NCI-H2227 (cell line): ENCODE measurements around the gene GRAMD1B.

Experiments used
- DNase-seq: peaks from one replicate; lab custom pipeline; 2025; ENCODE audit not compliant: unreplicated experiment; lab: John Stamatoyannopoulos, UW

The GRAMD1B gene

DNA sequence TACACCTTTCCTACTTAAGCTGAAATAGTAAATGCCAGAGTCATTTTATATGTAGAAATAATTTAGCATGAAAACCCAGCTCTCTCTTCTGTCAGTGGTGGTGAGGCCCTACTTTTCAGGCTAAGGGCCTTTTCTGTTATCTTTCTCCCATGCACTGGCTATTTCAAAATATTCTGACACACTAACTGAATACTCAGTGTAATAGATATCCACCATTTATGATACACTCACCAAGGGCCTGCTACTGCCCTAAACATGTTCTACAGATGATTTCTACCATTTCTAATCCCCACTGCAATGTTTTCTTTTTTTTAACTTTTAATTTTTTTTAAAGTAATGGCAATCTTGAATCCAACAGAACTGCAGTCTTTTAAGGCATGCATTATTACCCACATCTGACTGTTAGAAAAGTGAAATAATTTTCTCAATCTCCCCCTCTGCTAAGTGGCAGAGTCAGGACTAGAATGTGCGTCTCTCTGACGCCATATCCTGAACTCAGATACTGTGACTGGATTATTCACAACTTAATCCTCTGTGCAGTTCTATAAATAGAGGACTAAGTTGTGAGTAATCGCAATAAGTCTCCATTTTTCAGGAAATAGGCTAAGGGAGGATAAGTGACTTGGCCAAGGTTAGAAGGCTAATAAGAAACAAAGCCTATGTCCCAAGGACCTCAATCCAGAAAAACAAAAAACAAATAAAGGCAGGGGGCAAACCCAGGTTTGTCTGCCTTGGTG is 44.0 kb downstream of the GRAMD1B start:
- no peak for DNase-seq

DNA sequence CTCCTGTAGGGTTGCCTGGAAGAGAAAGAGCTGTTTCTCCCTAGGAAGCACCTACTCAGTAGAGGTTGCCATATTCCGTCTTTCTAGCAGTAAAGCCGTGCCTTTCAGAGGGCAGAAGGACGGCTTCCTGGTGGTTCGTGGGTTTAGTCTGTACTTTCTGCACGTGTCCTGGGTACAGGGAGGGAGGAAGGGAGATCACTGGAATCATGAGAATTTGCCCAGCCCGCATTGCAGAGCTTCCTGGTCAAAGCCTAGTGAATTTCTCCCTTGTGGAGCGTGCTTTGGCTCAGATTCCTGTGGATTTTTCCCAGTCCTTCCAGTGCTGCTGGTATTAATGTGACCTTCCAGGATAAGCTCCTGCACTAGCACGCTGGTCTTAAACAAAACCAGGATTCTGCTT is 44.9 kb downstream of the GRAMD1B start:
- no peak for DNase-seq

DNA sequence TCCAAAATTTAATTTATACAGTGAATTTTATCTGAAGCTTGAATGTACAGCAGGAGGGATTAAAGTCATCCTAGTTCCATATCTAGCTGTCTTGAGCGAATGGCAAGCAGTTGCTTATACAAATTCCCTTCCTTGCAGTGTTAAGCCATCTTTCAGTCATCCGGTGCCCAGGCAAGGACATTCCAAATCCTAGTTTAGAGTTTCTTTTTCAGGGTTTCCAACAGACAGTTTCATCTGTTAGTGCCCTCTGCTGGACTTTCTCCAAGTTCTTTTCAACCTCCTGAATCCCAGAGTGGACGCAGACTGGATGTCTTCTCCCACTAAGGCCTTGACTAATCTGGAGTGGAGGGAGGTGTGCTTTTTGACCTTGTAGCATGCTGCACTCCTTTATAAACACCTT is 45.4 kb downstream of the GRAMD1B start:
- DNase-seq: peak; percentile 30

DNA sequence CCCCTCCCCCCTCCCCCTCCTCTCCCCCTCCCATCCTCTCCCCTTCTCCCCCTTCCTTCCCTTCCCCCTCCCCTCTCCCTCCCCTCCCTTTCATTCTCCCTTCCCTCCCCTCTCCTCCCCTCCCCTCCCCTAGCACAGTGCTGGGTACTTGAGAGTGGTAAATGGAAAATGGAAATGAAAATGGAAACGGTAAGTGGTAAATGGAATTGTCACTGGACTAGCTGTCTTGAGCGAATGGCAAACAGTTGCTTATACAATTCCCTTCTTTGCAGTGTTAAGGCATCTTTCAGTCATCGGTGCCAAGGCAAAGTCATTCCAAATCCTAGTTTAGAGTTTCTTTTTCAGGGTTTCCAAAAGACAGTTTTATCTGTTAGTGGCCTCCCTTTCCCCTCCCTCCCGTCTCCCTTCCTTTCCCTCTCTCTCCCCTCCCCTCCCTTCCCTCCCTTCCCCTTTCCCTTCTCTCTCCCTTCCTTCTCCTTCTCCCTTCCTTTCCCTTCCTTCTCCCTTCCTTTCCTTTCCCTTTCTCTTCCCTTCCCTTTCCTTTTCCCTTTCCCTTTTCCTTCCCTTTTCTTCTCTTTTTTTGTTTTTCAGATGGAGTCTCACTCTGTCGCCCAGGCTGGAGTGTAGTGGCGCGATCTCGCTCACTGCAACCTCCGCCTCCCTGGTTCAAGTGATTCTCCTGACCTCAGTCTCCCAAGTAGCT is 47.3 kb downstream of the GRAMD1B start:
- no peak for DNase-seq

DNA sequence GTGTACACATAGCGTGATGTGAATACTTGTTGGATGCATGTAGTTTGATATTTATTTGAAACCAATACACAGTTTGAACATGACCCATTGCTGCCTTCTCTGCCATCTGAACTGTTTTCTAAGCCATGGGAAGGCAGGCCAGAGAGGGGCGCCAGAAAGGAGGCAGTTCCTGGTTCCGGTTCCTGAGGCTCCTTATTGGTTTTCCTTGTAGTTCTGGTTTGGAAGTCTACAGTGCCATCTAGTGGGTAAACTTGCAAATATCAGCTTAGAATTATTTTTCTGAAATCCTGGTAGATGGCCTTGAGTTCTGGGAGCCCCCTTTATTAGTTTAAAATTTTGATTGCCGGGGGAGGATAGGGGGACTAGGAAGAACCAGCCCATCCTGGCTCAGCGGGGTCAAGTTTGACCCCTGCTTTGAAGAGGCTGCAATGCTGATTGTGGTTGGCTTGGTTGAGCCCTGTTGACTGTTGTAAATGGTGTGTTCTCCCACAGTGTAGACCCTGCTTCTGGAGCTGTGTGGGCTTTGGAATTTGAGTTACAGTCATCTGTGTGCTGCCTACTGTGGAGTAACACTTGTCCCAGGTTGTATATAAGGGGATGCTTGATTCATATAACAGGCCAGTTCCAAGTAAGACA is 48.4 kb downstream of the GRAMD1B start:
- DNase-seq: peak; percentile 80

DNA sequence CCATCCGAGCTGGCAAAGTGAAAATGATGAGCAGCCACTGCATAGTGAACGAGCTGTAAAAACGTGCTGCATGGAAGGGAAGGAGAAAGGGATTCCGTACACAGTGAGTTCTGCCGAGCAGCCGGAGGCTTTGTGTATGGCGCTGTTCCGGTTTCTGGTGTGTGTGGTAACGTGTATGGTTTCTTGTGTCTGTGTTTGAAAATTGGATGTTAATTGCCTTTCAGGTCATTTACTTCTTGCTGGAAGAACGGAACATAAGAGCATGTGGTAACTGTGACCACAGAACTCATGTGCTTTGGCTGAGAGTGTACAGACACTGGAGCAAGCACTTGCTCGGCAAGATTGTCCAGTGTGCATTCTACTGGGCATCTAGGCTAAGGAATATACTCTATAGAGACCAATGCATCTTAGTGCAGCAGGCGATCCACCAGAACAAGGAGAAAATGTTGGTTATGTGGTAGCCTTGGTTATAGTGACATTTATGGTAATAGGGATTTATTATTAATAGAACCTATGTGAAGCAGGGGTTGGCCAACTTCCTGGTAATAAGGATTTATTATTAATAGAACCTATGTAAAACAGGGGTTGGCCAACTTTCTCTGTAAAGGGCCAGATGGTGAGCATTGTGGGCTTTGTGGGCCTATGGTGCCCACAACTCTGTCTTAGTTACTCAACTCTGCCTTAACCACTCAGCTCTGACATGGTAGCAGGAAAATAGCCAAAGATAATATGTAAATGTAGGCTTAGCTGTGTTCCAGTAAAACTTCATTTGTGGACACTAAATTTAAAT is 49.2 kb downstream of the GRAMD1B start:
- no peak for DNase-seq

DNA sequence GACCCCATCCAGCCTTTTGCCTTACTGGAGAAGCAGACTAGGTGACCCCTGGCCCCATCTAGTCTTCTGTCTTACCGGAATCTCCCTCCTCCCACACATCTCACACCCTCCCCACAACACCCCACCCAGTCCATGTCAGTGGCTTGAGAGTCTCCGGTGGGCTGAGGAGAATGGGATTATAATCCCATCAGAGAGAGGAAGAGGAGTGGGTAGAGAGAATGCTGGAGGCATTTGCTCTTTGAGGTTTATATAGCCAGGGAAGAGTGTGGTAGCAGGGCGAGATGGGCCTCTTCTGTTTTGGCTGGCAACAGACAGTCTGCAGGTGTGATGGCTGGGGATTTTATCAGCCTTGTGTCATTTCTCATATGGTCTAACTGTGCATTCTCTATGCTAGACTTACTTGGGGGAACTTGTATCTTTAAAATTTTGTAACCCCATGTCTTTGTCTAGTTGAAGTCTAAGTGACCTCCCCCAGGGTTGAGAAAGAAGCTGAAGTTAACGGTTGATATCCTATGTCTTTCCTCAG is 50.3 kb downstream of the GRAMD1B start:
- no peak for DNase-seq

DNA sequence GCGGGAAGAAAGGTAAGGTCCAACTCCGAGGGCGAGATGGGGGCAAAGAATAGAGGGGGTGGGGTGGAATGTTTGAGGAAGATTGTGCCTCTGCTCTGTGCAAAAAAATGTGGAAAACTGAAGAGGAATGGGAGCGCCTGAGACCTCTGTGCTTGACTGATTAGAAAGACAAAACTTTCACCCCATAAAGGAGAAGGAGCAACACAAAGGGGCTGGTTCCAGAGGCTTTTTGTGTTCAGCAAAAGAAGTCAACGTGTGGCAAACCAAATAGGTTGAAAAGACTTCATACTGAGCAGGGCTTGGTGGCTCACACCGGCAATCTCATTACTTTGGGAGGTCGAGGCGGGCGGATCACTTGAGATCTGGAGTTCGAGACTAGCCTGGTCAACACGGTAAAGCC is 50.8 kb downstream of the GRAMD1B start:
- DNase-seq: no peak

DNA sequence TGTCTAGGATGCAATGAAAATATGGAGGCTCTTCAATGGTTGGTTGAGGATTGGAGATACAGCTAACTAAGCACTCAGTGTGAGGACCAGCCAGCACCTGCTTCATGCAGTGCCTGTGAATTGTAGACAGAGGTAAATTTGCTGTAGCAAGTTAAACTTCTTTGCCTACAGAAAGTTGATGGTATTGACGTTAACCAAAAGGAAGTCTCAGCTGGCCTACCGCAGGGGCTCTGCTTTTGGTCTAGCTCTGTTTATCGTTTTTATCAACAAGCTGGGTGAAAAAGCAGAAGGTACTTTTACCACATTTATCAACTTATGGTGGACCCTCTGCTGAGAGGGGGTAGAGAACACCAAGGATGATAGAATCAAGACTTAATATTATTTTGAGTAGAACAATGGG is 51.6 kb downstream of the GRAMD1B start:
- DNase-seq: no peak

DNA sequence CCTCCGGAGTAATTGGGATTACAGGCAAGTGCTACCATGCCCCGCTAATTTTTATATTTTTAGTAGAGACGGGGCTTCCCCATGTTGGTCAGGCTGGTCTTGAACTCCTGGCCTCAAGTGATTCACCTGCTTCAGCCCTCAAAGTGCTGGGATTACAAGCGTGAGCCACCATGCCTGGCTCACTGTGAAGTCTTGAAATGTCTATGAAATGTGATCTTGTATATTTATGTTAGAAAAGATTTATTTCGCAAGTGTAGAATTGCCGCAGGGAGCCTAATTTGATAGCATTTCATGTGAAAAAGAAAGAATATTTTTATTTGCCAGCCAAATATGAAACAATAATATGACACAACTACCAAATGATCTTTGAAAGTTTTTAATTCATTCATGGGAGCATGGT is 52.1 kb downstream of the GRAMD1B start:
- DNase-seq: no peak

DNA sequence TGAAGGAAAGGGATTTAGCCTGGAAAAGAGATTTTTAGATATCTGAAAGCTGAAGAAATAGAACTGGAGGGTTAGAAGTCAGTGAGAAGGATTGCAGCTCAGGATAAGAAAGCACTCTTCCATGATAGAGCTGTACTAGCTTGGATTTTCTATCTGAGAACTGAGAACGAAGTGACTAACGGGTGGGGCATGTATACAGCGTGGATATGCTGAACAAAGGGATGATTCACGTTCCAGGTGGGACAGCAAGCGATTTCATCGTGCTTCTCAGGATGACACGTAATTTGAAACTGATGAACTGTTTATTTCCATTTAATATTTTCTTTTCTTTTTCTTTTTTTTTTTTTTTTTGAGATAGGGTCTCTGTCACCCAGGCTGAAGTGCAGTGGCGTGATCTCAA is 53.0 kb downstream of the GRAMD1B start:
- no peak for DNase-seq

DNA sequence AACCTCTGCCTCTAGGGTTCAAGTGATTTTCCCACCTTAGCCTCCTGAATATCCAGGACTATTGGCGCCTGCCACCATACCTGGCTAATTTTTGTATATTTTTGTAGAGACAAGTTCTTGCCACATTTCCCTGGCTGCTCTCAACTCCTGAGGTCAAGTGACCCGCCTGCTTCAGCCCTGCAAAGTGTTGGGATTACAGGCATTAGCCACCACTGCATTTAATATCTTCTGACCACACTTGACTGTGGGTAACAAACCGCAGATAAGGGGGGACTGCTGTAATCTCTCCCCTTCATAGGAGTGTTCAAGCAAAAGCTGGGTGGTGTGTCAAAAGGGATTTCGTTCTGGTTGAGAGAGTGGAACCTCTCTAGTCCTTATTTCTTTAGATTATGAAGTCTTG is 53.4 kb downstream of the GRAMD1B start:
- DNase-seq: no peak

DNA sequence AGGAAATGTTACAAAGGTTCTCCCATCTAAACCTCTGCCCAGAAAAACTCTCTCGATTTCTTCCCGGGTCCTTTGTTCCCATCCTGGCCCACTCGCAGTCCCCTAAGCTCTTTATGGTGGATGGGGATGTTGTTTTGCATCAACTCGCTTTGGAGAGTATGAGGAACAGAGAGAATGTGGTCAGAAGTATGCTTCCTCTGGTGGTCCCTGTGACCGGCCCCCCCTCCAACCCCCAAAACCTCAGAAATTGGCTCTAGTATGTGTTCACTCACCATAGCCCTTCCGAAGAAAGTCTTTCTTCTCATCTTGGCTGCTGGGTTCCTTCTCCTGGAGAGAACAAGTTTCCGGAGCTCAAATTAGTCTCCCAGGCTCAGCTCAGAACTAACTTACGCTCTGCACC is 54.4 kb downstream of the GRAMD1B start:
- no peak for DNase-seq

DNA sequence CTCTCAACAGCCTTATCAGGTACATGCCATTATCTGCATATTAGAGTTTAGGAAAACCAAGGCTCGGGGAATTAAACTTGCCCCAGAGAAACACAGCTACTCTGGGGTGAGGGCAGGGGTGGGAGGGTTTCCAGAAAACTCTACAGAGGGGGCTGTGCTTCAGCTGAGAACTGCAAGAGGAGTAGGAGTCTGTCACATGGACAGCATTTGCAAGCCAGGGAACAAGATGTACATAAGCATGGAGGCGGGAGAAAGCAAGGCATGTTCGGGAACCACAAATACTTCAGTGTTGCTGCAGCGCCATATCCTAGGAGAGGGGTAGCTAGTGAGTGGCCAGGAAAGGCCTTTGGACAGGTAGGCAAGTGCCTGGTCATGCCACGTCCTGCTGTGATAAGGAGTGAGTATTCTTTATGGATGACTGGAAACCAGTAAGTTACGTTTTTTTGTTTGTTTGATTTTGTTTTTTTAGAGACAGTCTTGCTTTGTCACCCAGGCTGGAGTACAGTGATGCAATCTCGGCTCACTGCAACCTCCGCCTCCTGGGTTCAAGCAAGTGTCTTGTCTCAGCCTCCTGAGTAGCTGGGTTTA is 57.2 kb downstream of the GRAMD1B start:
- DNase-seq: no peak

DNA sequence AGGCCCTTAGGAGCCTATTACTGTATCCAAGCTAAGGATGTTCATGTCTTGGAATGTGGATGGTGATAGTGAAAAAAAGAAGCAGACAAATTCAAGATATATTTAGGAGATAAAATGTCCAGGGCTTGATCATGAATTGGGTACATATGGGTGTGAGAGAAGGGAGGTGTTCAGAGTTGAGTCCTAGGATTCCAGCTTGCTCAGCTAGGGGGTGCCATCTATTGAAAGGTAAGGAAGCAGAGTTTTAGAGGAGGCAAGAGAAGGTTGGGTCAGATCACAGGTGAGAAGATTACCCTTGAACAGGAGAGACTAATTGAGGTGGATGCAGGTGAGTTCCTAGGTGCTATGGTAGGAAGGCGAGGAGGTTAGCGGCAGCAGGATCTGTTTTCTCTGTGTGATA is 60.5 kb downstream of the GRAMD1B start:
- no peak for DNase-seq

DNA sequence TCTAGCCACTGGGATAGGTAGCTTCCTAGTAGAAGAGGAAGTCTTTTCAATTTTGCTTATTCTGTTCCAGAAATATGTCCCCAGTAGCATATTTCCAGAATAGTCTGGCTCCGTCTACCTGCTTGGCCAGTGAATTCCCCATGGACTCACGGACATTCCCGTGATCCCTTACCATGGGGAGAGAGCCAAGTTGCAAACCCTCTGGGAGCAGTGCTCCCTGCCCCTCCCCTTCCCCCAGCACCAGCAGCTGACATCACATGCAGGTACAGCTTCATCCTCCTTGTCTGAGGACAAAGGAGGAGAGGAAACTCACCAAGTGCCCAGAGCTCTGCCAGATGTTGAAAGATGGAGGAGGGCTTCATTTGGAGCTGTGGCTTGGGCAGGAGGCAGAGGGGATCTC is 61.2 kb downstream of the GRAMD1B start:
- no peak for DNase-seq

DNA sequence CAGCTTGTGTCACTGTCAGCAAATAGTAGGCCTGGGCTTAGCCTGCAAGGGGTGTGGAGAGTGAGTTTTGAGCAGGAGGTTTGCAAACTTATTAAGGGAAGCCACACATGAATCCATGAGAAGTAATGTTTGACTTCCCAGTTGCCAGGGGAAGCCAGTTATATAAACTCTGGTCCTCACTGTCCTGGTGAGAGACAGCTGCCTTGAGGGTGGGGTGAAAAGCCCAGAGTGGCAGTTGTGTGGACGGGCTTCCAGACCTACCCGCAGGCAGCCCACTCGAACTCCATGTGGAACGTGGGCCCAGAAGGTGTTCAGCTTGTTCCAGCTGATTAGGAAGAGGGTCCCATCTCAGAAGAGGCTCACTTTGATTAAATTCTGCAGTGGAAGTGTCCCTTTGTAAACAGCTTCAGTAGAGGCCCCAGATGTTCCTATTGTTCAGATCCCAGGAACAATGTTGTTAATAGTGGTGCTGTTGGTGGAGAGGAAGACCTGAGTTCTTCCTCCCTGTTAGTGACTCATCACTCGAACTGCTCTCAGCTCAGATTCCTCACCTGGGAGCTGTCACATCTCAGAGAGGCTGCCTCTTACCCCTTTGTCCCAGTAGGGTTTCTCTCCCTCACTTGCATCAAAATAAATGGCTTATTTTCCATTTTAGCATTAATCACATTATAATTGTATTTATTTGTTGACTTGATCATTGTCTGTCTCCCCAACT is 63.4 kb downstream of the GRAMD1B start:
- no peak for DNase-seq

DNA sequence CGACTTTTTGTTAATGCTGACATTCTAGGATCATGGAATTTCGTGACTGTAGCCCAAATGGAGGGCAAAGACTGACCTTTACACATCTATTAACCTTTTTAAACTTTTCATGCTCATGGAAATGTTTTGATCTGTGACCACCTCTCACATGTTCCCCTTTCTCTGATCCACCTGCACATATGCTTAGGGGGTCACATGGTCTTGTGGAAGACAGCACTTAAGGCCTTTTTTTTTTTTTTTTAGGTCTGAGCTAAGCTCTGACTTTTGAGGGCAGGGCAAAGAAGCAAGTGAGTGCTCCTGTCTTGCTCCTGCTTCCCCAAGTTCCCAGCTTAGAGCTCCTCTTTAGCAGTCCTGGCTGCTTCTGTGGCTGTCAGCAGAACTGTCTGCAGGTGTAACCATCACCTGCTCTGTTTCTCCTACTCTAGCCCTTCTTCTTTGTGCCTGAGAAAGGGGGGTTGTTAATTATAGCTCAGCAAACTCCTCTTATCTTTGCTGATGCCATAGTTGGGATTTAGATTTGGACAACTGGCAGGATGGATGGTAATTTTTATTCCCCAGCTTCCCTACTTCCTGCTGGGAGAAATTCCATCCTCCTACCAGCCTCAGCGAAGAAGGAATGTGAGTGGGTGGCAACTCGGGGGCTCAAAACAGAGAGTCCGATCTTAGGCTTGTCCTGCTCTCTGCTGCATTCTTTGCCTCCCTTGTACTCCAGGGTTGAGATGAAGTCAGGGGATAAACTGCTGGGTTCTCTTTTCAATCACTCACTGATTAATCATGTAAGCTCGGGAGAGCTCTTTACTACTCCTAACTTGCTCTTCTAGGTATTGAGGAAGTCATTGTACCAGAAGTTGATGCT is 64.4 kb downstream of the GRAMD1B start:
- no peak for DNase-seq

DNA sequence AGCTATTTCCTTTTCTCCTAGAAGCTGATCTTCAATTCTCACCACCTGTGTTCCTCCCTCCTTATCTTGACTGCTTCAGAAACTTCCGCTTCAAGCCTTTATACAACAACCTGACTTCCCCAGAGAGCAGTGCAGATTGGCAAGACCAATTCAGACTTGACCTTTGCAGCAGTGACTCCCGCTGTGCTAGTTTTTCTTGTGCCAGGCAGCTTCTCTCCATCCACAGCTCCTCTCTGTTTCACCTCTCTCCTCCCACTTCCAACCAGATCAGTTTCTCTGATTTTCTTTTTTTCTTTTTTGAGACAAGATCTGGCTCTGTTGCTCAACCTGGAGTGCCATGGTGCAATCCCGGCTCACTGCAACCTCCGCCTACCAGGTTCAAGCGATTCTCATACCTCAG is 74.3 kb downstream of the GRAMD1B start:
- peak; percentile 31 for DNase-seq
